HL-60/S4 (cell line): Measurements from ENCODE around the gene ZNF500.

Experiments
- in situ Hi-C: fragments of 300-500 bp; cut with MboI; formaldehyde crosslinking; loops from 2 replicates; pipeline ENCODE4 v1.14.3; 2022; ENCODE audit warnings: low sequenced_read_pairs

Gene ZNF500

GRCh38 chr16:4713663-4714501 lies 53.1 kb downstream of the ZNF500 start:
- in situ Hi-C loops, result no loop called here

- in situ Hi-C loops, result no loop called here
Measured at GRCh38 chr16:4709481-4709880, 57.5 kb downstream of the ZNF500 start.

GRCh38 chr16:4706871-4707270 lies 60.1 kb downstream of the ZNF500 start:
- in situ Hi-C loops, result no loop called here

- in situ Hi-C loops, result no loop called here
Measured at GRCh38 chr16:4704913-4705312, 62.0 kb downstream of the ZNF500 start.

- in situ Hi-C loops, result no loop called here
Measured at GRCh38 chr16:4704491-4704890, 62.5 kb downstream of the ZNF500 start.

GRCh38 chr16:4703906-4704305 lies 63.1 kb downstream of the ZNF500 start:
- in situ Hi-C loops, result no loop called here

- in situ Hi-C loops, result no loop called here
Measured at GRCh38 chr16:4702466-4702808, 64.5 kb downstream of the ZNF500 start.

GRCh38 chr16:4701791-4702465 lies 65.0 kb downstream of the ZNF500 start:
- in situ Hi-C loops, result no loop called here

- in situ Hi-C loops, result no loop called here
Measured at GRCh38 chr16:4700997-4701743, 65.8 kb downstream of the ZNF500 start.

- in situ Hi-C loops, result no loop called here
Measured at GRCh38 chr16:4700380-4700996, 66.5 kb downstream of the ZNF500 start.

DNA sequence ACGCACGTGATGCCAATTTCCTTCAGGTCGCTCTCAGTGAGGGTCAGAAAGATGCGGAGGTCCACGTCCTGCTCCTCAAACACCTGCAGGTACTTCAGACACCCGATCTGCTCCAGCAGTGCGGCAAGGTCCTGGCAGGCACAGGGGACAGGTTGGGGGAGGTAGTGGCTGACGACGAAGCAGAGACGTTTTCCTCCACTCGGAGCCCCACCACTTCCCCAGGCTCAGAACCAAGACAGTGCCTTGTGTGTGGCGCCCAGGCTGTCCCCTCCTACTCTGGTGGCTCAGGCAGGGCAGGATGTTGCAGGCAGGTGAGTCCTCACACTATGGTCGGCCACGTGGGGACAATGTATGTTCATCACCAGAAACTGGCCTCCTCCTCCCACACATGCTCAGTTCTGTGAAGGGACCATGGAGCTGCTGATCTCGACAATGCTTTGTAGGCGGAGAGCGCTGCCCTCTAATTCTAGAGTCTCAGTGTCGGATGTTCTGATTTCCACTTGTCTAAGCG lies 67.9 kb downstream of the ZNF500 start:
- in situ Hi-C loops, result no loop called here

- in situ Hi-C loops, result no loop called here
Measured at GRCh38 chr16:4698321-4699045, 68.5 kb downstream of the ZNF500 start.
